Heart left ventricle (tissue), 16 donors: ENCODE measurements around the gene CD22. TPM values are rescaled to one million over a fixed set of nuclear protein-coding genes. Genes with fewer than 3 reads are reported as not detected.
A peak's percentile ranks its signal among the peaks of the same experiment; 100 is the strongest.

ENCODE experiments used
- ATAC-seq, 4 donors: fragments of 200-7000 bp; cut with Tn5 transposase; one replicate each; pipeline ENCODE4 v1.9.1; 2020 to 2022; ENCODE audit warnings: moderate library complexity in 4 of 4, mild to moderate bottlenecking in 3 of 4, moderate number of reproducible peaks in 1 of 4
- DNase-seq, 5 donors: peaks; one replicate each; pipeline ENCODE4 v3.0.0-alpha.2; 2020
- H3K27ac ChIP-seq, 12 donors: fragments of 200-600 bp; sonication (generic) in 4 of 12; one replicate each; pipeline versions ENCODE4 v1.5.0 to v1.8.0; 2016 to 2022; ENCODE audit warnings: mild to moderate bottlenecking in 2 of 12
- H3K27me3 ChIP-seq, 9 donors: fragments of 200-600 bp; sonication (generic) in 2 of 9; one replicate each; pipeline versions ENCODE4 v1.5.1 to v1.8.0; 2016 to 2022; ENCODE audit warnings: mild to moderate bottlenecking in 3 of 9
- H3K36me3 ChIP-seq, 9 donors: fragments of 200-600 bp; sonication (generic) in 2 of 9; one replicate each; pipeline versions ENCODE4 v1.5.0 to v1.8.0; 2018 to 2022; ENCODE audit warnings: mild to moderate bottlenecking in 2 of 9
- H3K4me1 ChIP-seq, 12 donors: fragments of 200-600 bp; sonication (generic) in 4 of 12; one replicate each; pipeline versions ENCODE4 v1.5.0 to v1.8.0; 2016 to 2022; ENCODE audit warnings: mild to moderate bottlenecking in 3 of 12
- H3K4me3 ChIP-seq, 12 donors: fragments of 200-600 bp; sonication (generic) in 4 of 12; one replicate each; pipeline versions ENCODE4 v1.5.0 to v1.8.0; 2017 to 2022; ENCODE audit warnings: mild to moderate bottlenecking in 9 of 12, moderate library complexity in 4 of 12
- H3K9me3 ChIP-seq, 12 donors: fragments of 200-600 bp; sonication (generic) in 4 of 12; one replicate each; pipeline versions ENCODE4 v1.5.0 to v1.8.0; 2016 to 2022; ENCODE audit warnings: mild to moderate bottlenecking in 1 of 12
- POLR2A ChIP-seq, 2 donors: fragments of 450-650 bp; IDR thresholded peaks; one replicate each; pipeline ENCODE4 v1.6.1; 2017; ENCODE audit warnings: antibody characterized with exemption in 2 of 2, mild to moderate bottlenecking in 2 of 2, moderate library complexity in 2 of 2
- WGBS, 4 donors: extraction: QIAGEN DNeasy Blood & Tissue Kit in 2 of 4; methylation state at CpG; one replicate each; pipeline versions ENCODE4 v1.1.5 to v1.1.7; 2013 to 2018; 5-methylcytosine and 5-hydroxymethylcytosine counted together
- intact Hi-C, 10 donors: fragments of 100-400 bp; cut with DNase I; formaldehyde crosslinking; loops; one replicate each; pipeline versions ENCODE4 v1.11.1 to v1.14.2; 2022
- polyA plus RNA-seq, 2 donors: library from polyadenylated mRNA; stranded (reverse); fragments of 200-250 nt; gene quantifications; one replicate each; pipeline ENCODE4 v1.2.3, GENCODE V29; 2013
- total RNA-seq, 9 donors: library from RNA; depleted of rRNA in 2 of 9; stranded (reverse); fragments of >200 nt in 2 of 9; fragmentation: NEBNext Ultra II Directional in 3 of 9; extraction: Animal tissue kit (Norgen Biotek cat#: 25700) in 3 of 9; gene quantifications; one replicate each; pipeline versions ENCODE4 v1.1.0 to v1.2.4, GENCODE V29; 2016 to 2023
- TF ChIP-seq, protein P1 (sequence below), 12 donors: fragments of 200-600 bp; sonication (generic) in 4 of 12; IDR thresholded peaks; one replicate each; pipeline versions ENCODE4 v1.5.0 to v1.8.0; 2018 to 2022; ENCODE audit warnings: antibody characterized with exemption in 12 of 12, mild to moderate bottlenecking in 5 of 12
- donor health status: ischemic (EF 13 %, LVEDD 7.1; RV severe dilation, severe dysfunction).
- donor health status: healthy with polysubstance abuse.
- donor health status: DM: no; HTN: yes; CAD: no.
- donor health status: DM: no; HTN: no; CAD: no.
- donor health status: ischemic (EF 25% LVEDD 6.9; RV normal size, moderate dysfunction).
- donor health status: ischemic (EF 25% LVEDD 5.7; RV mildly dilated, moderate dysfunction).
- donor health status: healthy.
- donor health status: DM: yes; HTN: yes; CAD: no.
- donor health status: ischemic (EF 35%, LVEDD 5.7; RV mildly dilated, moderate dysfunction).
- donor health status: nonischemic (EF 11% LVEDD 7.7; RV severe dilation, severe dysfunction).
- donor health status: DM: yes; HTN: yes; CAD: no.
- donor health status: PGD.
- donor health status: ischemic (EF 29% LVEDD 5.4; RV normal size, mild dysfunction).
- donor health status: nonischemic (EF 23%, LVEDD 6.1; RV moderate dilation, normal function).

Gene CD22
- total and polyA plus RNA-seq, 11 donors, result 0.11 to 3.3 (median 1.0) TPM; not detected in 2

DNA sequence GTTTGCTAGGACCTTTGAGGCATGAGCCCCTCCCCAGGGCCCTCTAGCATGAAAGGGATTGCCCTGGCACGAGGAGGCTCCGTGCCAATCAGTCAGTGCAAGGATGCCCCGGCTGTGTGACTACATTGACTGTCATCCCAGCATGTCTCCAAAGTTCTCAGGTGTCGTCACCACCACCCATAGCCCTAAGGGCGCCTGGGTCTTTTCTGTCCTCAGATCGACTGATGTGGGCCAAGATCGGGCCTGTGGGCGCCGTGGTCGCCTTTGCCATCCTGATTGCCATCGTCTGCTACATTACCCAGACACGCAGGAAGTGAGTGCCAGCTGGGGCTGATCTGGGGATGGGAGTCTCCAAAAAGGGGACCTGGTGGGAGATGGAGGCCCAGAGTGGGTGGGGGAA lies 18.7 kb upstream of the CD22 start:
- Histone ChIP-seq H3K27ac (peak overlapping the region in 1 of 12 donors; percentile 17), H3K4me3 (no peak overlapping the region), H3K4me1 (peaks cover 0 to 11% (median 0%) of the 10 kb centered on the region in 12 donors), H3K9me3 (no peaks in the 10 kb centered on the region), H3K27me3 (peaks cover 0 to 3% (median 0%) of the 10 kb centered on the region in 9 donors), H3K36me3 (no peaks in the 10 kb centered on the region)
- peak in 1 of 5 donors; percentile 29 for DNase-seq
- intact Hi-C loops, result no loop called here
- ATAC-seq, result no peak
- 90 to 94% (median 92%) methylated on average over 10 to 12 of the region's 12 CpGs for WGBS, 4 donors
- TF ChIP-seq POLR2A (IDR thresholded peaks at IDR 0.05), result no peak
- TF ChIP-seq, protein P1, sequence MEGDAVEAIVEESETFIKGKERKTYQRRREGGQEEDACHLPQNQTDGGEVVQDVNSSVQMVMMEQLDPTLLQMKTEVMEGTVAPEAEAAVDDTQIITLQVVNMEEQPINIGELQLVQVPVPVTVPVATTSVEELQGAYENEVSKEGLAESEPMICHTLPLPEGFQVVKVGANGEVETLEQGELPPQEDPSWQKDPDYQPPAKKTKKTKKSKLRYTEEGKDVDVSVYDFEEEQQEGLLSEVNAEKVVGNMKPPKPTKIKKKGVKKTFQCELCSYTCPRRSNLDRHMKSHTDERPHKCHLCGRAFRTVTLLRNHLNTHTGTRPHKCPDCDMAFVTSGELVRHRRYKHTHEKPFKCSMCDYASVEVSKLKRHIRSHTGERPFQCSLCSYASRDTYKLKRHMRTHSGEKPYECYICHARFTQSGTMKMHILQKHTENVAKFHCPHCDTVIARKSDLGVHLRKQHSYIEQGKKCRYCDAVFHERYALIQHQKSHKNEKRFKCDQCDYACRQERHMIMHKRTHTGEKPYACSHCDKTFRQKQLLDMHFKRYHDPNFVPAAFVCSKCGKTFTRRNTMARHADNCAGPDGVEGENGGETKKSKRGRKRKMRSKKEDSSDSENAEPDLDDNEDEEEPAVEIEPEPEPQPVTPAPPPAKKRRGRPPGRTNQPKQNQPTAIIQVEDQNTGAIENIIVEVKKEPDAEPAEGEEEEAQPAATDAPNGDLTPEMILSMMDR (IDR thresholded peaks at IDR 0.05), result no peak

DNA sequence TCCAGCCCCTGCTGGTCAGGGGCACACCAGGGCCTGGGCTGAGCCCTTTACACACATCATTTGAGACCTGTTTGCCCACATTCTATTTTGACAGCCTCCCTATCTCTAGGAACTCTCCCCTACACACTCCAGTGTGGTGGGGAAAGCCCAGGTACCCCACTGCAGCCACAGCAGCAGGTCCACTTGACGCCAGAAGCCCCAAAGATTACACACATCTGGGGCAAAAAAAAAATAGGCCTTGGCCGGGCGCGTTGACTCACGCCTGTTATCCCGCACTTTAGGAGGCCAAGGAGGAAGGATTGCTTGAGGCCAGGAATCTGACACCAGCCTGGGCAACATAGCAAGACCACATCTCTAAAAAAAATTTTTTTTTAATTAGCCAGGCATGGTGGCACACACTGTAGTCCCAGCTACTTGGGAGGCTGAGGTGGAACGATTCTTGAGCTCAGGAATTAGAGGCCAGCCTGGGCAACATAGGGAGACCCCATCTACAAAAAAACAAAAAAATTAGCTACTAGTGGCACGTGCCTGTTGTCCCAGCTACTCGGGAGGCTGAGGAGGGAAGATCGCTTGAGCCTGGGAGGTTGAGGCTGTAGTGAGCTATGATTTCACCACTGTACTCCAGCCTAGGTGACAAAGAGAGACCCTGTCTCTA lies 18.0 kb upstream of the CD22 start:
- ATAC-seq (no peak), DNase-seq (peak in 1 of 5 donors; percentile 16)
- no peaks in the 10 kb centered on the region for H3K36me3 ChIP-seq
- peaks cover 0 to 11% (median 0%) of the 10 kb centered on the region in 12 donors for H3K4me1 ChIP-seq
- TF ChIP-seq POLR2A (IDR thresholded peaks at IDR 0.05), result no peak
- TF ChIP-seq, protein P1 (IDR thresholded peaks at IDR 0.05), result no peak
- intact Hi-C loops, result no loop called here
- H3K9me3 ChIP-seq, result no peaks in the 10 kb centered on the region
- H3K4me3 ChIP-seq, result no peak overlapping the region
- H3K27ac ChIP-seq, result no peak overlapping the region
- WGBS, 4 donors, result 88 to 95% (median 94%) methylated on average over 10 of the region's 10 CpGs
- H3K27me3 ChIP-seq, result peaks cover 0 to 3% (median 0%) of the 10 kb centered on the region in 9 donors

DNA sequence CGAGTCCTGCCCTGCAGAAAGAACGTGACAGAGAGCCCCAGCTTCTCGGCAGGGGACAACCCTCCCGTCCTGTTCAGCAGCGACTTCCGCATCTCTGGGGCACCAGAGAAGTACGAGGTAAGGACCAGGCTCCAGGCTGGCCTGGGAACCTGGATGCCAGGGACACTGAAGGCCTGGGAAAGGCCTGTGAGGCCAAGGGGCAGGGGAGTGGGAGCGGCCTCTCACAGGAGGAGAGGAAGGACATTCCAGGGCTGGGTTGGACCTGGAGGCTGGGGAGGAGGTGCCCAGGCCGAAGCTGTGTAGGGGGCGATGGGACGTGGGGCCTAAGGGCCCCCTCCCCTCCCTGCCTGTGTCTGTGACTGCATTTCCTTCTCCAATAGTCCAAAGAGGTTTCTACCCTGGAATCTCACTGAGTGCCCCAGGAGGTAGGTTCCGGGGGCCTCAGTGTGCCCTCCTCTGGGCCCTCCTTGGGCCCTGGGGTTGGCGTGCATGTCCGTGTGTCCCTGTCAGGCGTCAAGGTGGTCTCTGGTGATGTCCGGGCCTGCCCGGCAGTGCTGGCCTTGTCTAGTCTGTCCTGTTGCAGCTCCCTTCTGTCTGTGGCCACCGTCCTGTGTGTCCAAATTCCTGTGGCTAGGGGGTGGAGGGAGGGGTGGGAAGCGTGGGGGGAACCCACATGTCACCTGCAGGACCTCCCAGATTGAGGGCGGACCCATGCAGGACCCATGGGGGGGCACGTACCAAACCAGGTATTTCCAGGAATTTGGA lies 16.9 kb upstream of the CD22 start:
- ATAC-seq, result no peak

More for the DNA sequence above, 16.9 kb upstream of the CD22 start:
- H3K36me3 ChIP-seq, result no peaks in the 10 kb centered on the region
- TF ChIP-seq, protein P1 (IDR thresholded peaks at IDR 0.05), result no peak
- no peak for TF ChIP-seq POLR2A (IDR thresholded peaks at IDR 0.05)
- H3K4me1 ChIP-seq, result peaks cover 0 to 11% (median 0%) of the 10 kb centered on the region in 12 donors
- no peaks in the 10 kb centered on the region for H3K9me3 ChIP-seq
- H3K27me3 ChIP-seq, result peaks cover 0 to 3% (median 0%) of the 10 kb centered on the region in 9 donors
- no peak overlapping the region for H3K27ac ChIP-seq
- intact Hi-C loops, result no loop called here
- DNase-seq, result peak in 1 of 5 donors; percentile 57
- H3K4me3 ChIP-seq, result no peak overlapping the region
- 89 to 92% (median 90%) methylated on average over 21 of the region's 21 CpGs for WGBS, 4 donors
